ENCODE measurements around the gene GPT2. TPM values are rescaled to one million over a fixed set of nuclear protein-coding genes. Genes with fewer than 3 reads are reported as not detected.
A peak's percentile ranks its signal among the peaks of the same experiment; 100 is the strongest.

Gene GPT2
- total RNA-seq, 1 donor from 2014 or later: 46.1 TPM

DNA sequence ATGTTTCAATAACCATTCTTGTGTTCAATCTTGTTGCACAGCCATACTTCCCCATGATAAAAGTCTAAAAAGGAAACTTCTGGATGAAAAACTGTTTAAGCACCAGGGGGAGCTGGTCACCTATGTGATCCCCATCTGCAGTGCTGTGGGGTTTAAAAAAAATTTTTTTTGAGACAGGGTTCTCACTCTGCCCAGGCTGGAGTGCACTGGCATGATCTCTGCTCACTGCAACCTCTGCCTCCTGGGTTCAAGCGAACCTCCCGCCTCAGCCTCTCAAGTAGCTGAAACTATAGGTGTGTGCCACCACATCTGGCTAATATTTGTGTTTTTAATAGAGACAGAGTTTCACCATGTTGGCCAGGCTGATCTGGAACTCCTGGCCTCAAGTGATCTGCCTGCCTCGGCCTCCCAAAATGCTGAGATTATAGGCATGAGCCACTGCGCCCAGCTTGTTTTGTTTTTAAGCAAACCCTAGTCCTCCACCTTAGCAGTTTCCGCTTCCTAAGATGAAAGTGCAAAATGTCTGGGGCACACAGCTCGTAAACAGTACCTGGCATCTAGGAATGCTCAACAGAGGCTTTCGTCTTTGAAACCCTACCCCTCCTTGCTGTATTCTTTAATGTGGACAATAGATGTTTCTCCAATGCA is 63.9 kb downstream of the GPT2 start:
- Mint-ChIP-seq H3K4me3 (no peak overlapping the region), H3K27ac (ENCODE audit: unreplicated experiment) (no peak overlapping the region), H3K9me3 (no peaks in the 10 kb centered on the region), H3K36me3 (ENCODE audit: low read depth) (no peaks in the 10 kb centered on the region), H3K4me1 (no peaks in the 10 kb centered on the region), H3K27me3 (ENCODE audit: low read depth) (no peaks in the 10 kb centered on the region)
- TF ChIP-seq, protein P1, sequence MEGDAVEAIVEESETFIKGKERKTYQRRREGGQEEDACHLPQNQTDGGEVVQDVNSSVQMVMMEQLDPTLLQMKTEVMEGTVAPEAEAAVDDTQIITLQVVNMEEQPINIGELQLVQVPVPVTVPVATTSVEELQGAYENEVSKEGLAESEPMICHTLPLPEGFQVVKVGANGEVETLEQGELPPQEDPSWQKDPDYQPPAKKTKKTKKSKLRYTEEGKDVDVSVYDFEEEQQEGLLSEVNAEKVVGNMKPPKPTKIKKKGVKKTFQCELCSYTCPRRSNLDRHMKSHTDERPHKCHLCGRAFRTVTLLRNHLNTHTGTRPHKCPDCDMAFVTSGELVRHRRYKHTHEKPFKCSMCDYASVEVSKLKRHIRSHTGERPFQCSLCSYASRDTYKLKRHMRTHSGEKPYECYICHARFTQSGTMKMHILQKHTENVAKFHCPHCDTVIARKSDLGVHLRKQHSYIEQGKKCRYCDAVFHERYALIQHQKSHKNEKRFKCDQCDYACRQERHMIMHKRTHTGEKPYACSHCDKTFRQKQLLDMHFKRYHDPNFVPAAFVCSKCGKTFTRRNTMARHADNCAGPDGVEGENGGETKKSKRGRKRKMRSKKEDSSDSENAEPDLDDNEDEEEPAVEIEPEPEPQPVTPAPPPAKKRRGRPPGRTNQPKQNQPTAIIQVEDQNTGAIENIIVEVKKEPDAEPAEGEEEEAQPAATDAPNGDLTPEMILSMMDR (conservative IDR thresholded peaks at IDR 0.05): peak; percentile 73
- peak; percentile 27 for DNase-seq (ENCODE audit: low read depth, low spot score)

DNA sequence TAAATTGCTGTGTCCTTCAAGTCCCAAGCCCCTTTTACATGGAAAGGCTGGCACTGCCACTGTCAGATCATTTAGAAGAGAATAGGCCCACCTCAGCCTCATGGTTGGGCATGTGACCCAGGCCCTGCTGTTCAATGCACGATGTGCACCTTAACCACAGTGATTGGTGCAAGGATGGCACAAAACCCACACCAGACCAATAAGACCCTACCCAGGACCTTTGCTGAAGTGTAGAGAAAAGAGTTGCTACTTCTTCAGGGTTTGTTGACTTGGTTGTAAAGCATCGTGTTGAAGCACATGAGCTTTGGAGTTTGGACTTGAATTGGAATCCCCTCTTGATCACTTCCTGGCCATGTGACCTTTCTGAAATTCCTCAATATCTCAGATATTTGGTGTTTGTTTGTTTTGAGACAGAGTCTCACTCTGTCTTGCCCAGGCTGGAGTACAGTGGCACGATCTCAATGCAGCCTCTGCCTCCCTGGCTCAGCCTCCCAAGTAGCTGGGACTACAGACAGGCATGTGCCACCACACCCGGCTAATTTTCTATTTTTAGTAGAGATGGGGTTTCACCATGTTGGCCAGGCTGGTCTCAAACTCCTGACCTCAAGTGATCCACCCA is 64.5 kb downstream of the GPT2 start:
- Mint-ChIP-seq H3K9me3 (no peaks in the 10 kb centered on the region), H3K27me3 (ENCODE audit: low read depth) (no peaks in the 10 kb centered on the region), H3K27ac (ENCODE audit: unreplicated experiment) (no peak overlapping the region), H3K36me3 (ENCODE audit: low read depth) (no peaks in the 10 kb centered on the region), H3K4me1 (no peaks in the 10 kb centered on the region), H3K4me3 (no peak overlapping the region)
- TF ChIP-seq, protein P1 (conservative IDR thresholded peaks at IDR 0.05): no peak
- no peak for DNase-seq (ENCODE audit: low read depth, low spot score)

DNA sequence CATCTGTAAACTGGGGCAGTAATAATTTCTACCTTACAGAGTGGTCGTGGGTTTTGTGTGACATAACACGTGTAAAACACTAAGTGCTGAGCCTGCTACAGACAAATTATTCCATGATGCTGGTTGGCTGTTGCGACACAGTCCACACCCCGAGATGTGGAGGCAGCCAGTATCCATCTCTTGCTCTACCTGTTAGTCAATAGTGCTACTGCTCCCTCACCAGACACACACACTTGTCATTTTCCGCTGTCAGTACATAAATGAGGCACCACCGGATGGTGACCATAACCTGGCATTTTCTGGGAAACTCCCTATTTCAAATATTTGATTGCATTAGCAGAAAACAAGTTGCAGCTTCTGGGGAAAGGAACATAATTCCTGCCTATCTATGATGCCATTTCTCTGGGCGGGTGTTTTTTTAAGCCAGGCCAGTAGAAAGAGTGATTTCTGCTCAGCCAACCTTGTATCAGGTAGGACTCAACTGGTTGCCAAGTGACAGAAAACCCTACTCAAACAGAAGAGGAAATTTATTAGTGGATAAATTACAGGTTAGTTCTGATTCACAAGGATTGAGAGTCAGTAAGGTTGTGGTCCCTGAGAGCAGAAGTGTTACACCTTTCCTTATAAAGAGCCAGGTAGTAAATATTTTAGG is 65.2 kb downstream of the GPT2 start:
- TF ChIP-seq, protein P1 (conservative IDR thresholded peaks at IDR 0.05): no peak
- no peak overlapping the region for H3K27ac Mint-ChIP-seq (ENCODE audit: unreplicated experiment)
- no peak for DNase-seq (ENCODE audit: low read depth, low spot score)
- no peaks in the 10 kb centered on the region for H3K9me3 Mint-ChIP-seq
- no peaks in the 10 kb centered on the region for H3K4me1 Mint-ChIP-seq
- no peaks in the 10 kb centered on the region for H3K36me3 Mint-ChIP-seq (ENCODE audit: low read depth)
- H3K27me3 Mint-ChIP-seq (ENCODE audit: low read depth): no peaks in the 10 kb centered on the region
- H3K4me3 Mint-ChIP-seq: no peak overlapping the region

DNA sequence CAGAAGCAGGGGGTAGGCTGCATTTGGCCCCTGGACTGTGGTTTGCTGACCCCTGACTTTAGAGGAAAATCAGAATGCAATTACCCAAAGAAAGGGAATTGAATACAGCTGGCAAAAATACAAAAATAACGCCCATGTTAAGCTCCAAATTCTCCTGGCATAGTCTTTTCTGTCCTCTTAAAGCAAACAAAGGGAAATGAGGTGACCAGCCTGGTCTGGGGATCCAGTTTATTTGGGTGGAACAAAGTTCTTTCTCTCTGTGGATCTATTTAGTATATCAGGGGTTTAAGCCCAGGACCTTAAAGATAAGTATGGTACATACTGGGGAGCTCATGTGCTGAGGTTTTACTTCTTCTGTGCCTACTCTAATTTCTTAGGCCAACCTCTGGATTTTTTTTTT is 65.8 kb downstream of the GPT2 start:
- TF ChIP-seq, protein P1 (conservative IDR thresholded peaks at IDR 0.05): no peak
- Mint-ChIP-seq H3K9me3 (no peaks in the 10 kb centered on the region), H3K4me1 (no peaks in the 10 kb centered on the region), H3K27me3 (ENCODE audit: low read depth) (no peaks in the 10 kb centered on the region), H3K27ac (ENCODE audit: unreplicated experiment) (no peak overlapping the region), H3K36me3 (ENCODE audit: low read depth) (no peaks in the 10 kb centered on the region), H3K4me3 (no peak overlapping the region)
- no peak for DNase-seq (ENCODE audit: low read depth, low spot score)

DNA sequence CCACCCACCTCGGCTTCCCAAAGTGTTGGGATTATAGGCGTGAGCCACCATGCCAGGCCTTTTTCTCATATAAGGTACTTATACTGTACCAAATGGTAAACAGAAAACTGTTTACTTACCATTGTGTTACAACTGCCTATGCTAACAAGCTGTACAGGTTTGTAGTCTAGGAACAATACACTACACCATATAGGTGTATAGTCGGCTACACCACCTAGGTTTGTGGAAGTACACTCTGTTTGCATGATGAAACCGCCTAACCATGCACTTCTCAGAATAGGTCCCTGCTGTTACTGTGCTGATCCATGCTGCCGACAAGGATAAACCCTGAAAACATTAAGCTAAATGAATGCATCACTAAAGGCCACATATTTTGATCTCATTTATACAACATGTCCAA is 70.4 kb downstream of the GPT2 start:
- Mint-ChIP-seq H3K4me1 (no peaks in the 10 kb centered on the region), H3K9me3 (no peaks in the 10 kb centered on the region), H3K27ac (ENCODE audit: unreplicated experiment) (no peak overlapping the region), H3K27me3 (ENCODE audit: low read depth) (no peaks in the 10 kb centered on the region), H3K36me3 (ENCODE audit: low read depth) (peaks cover 9% of the 10 kb centered on the region), H3K4me3 (no peak overlapping the region)
- TF ChIP-seq, protein P1 (conservative IDR thresholded peaks at IDR 0.05): no peak
- DNase-seq (ENCODE audit: low read depth, low spot score): no peak

Data from neural crest cell (in vitro differentiated cells).